ENCODE measurements around the gene ZBTB20.
A peak's percentile ranks its signal among the peaks of the same experiment; 100 is the strongest.

The ZBTB20 gene

GRCh38 chr3:114406922-114407321 is 740.2 kb downstream of the ZBTB20 start:
- FAIRE-seq (no peak), DNase-seq (ENCODE audit: insufficient read length, low spot score) (no peak)
- TF ChIP-seq CTCF (IDR thresholded peaks at IDR 0.05; ENCODE audit: insufficient read depth, missing control alignments): no peak

- DNase-seq (ENCODE audit: insufficient read length, low spot score) (no peak), FAIRE-seq (no peak)
- no peak for TF ChIP-seq CTCF (IDR thresholded peaks at IDR 0.05; ENCODE audit: insufficient read depth, missing control alignments)
Observed at GRCh38 chr3:114406286-114406685, 740.8 kb downstream of the ZBTB20 start.

GRCh38 chr3:114405202-114405990 is 741.7 kb downstream of the ZBTB20 start:
- TF ChIP-seq CTCF (IDR thresholded peaks at IDR 0.05; ENCODE audit: insufficient read depth, missing control alignments): no peak
- DNase-seq (ENCODE audit: insufficient read length, low spot score) (no peak), FAIRE-seq (peak; percentile 68)

- DNase-seq (ENCODE audit: insufficient read length, low spot score) (no peak), FAIRE-seq (no peak)
- no peak for TF ChIP-seq CTCF (IDR thresholded peaks at IDR 0.05; ENCODE audit: insufficient read depth, missing control alignments)
Observed at GRCh38 chr3:114404590-114404989, 742.5 kb downstream of the ZBTB20 start.

GRCh38 chr3:114402838-114403237 is 744.2 kb downstream of the ZBTB20 start:
- DNase-seq (ENCODE audit: insufficient read length, low spot score) (no peak), FAIRE-seq (no peak)
- TF ChIP-seq CTCF (IDR thresholded peaks at IDR 0.05; ENCODE audit: insufficient read depth, missing control alignments): no peak

- FAIRE-seq: no peak
- no peak for DNase-seq (ENCODE audit: insufficient read length, low spot score)
- TF ChIP-seq CTCF (IDR thresholded peaks at IDR 0.05; ENCODE audit: insufficient read depth, missing control alignments): no peak
Observed at GRCh38 chr3:114401346-114401745, 745.7 kb downstream of the ZBTB20 start.

GRCh38 chr3:114400371-114400770 is 746.7 kb downstream of the ZBTB20 start:
- DNase-seq (ENCODE audit: insufficient read length, low spot score) (no peak), FAIRE-seq (no peak)
- no peak for TF ChIP-seq CTCF (IDR thresholded peaks at IDR 0.05; ENCODE audit: insufficient read depth, missing control alignments)
